Breast epithelium (tissue), 3 donors: ENCODE results near the gene WDTC1.

Source experiments
- POLR2A ChIP-seq: fragments of 450-650 bp; IDR thresholded peaks from one replicate; pipeline ENCODE4 v1.6.1; 2016; ENCODE audit warnings: antibody characterized with exemption, mild to moderate bottlenecking, moderate library complexity
- TF ChIP-seq, protein P1 (sequence below), 3 donors: fragments of 450-650 bp; IDR thresholded peaks; one replicate each; pipeline ENCODE4 v1.5.1; 2016 to 2017; ENCODE audit warnings: antibody characterized with exemption in 3 of 3, mild to moderate bottlenecking in 3 of 3, moderate library complexity in 3 of 3

DNA sequence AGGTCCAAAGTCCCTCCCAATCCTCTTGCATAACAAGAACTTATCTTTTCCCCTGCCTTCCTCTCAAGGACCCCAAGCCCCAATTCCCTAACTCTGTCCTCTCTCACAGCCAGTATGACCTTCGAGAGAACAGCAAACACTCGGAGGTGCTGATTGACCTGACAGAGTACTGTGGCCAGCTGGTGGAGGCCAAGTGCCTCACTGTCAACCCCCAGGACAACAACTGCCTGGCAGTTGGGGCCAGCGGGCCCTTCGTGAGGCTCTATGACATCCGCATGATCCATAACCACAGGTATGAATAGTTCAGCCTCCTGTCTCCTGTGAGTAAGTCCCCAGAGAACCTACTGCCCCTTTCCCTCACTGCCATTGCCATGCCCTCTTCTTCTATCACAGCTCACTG is 57.7 kb downstream of the WDTC1 start:
- TF ChIP-seq, protein P1, sequence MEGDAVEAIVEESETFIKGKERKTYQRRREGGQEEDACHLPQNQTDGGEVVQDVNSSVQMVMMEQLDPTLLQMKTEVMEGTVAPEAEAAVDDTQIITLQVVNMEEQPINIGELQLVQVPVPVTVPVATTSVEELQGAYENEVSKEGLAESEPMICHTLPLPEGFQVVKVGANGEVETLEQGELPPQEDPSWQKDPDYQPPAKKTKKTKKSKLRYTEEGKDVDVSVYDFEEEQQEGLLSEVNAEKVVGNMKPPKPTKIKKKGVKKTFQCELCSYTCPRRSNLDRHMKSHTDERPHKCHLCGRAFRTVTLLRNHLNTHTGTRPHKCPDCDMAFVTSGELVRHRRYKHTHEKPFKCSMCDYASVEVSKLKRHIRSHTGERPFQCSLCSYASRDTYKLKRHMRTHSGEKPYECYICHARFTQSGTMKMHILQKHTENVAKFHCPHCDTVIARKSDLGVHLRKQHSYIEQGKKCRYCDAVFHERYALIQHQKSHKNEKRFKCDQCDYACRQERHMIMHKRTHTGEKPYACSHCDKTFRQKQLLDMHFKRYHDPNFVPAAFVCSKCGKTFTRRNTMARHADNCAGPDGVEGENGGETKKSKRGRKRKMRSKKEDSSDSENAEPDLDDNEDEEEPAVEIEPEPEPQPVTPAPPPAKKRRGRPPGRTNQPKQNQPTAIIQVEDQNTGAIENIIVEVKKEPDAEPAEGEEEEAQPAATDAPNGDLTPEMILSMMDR (IDR thresholded peaks at IDR 0.05), result no peak
- TF ChIP-seq POLR2A, result no peak
